Skin of body (tissue), 2 donors: Measurements from ENCODE around the gene GNG12. TPM values are rescaled to one million over a fixed set of nuclear protein-coding genes. Genes with fewer than 3 reads are reported as not detected.
A peak's percentile ranks its signal among the peaks of the same experiment; 100 is the strongest.
"Not testable (repeated sequence)": the region's sequence is repeated elsewhere in the genome, so short reads cannot be mapped to it uniquely, and the experiment has no call there.

Experiments
- DNase-seq: peaks from one replicate; lab custom pipeline; 2025; lab: John Stamatoyannopoulos, UW
- total RNA-seq: library from RNA; depleted of rRNA; stranded (reverse); fragments of >200 nt; gene quantifications from one replicate; pipeline ENCODE4 v1.2.3, GENCODE V29; 2014

The GNG12 gene
- total RNA-seq, 1 donor from 2014 or later: 97.0 TPM

DNA sequence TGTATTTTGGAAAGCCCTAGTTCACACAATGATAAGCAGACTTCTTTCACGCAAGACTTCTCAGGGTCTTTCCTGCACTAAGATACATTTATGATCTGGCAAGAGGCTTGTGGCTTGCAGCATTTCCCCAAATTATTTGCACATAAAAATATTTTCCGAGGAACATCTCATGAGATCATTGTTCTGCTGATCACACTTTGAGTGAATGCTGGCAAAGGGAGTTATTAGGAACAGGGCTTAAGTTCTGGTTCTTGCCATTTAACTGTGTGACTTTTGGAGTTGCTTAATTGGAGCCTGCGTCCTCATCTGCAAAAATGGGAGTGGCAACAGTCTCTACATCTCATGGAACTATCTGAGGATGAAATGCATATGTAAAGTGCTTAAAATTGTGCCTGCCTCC, 98.1 kb downstream of the GNG12 start:
- peak; percentile 71 for DNase-seq

DNA sequence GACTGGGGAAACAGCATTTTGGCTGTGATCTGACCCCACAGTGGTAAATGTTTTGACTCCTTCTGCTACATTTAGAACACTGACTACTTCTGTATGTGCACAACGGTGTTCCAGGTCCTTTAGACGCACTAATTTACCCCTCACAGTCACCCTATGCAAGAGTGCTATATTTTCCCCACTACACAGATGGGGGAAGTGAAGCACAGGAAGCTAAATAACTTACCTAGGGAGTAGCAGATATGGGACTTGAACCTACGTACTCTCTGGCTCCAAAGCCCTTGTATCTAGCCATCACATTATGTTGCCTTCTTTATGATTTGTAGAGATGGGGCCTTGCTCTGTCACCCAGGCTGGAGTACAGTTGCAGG, 99.0 kb downstream of the GNG12 start:
- DNase-seq: no peak

DNA sequence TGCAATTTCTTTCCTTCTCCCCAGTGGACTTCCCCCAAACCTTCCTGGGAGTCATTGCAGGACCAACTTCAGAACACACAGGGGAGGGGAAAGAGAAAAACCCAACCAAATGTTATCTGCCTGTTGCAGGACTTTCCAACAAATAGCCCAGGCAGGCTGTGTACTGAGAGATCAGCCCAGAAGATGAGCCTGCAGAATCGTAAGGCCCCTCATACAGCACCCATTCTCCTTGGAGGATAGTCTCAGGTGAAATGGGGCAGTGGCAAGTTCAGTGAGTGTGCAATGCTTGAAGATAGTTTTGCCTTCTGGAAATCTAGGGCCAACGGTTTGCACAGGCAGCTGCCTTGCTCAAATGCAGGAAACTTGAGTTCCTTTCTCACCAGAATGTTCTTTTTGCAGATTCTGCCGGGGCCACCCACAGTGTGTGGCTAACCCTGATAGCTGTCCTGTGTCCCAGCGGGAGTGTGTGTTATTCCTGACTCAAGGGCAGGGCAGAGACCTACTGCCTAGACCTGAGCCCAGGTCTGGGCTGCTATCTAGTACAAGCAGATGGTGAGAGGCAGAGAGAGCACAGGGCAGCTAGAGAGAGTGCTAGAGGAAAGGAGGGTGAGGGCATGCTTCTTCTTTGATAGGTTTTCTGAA, 99.5 kb downstream of the GNG12 start:
- no peak for DNase-seq

DNA sequence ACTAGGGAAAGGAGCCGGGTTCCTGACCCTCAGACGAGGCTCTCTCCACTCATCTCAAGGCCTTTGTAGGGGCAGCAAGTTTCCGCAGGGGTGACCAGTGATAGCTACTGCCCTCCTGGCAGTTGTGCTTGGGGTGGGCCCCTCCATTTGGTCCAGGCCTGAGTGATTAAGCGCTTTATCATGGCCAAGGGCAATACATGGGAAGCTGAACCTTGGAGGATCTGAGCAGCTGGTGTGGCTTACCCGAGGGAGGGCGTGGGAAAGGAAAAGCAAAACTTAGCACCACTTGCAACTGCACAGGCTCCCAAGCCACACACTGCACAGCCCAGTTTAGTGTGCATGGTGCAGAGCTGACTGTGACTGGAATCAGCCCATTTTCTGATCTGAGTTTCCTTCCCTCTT, 100.5 kb downstream of the GNG12 start:
- DNase-seq: peak; percentile 16

DNA sequence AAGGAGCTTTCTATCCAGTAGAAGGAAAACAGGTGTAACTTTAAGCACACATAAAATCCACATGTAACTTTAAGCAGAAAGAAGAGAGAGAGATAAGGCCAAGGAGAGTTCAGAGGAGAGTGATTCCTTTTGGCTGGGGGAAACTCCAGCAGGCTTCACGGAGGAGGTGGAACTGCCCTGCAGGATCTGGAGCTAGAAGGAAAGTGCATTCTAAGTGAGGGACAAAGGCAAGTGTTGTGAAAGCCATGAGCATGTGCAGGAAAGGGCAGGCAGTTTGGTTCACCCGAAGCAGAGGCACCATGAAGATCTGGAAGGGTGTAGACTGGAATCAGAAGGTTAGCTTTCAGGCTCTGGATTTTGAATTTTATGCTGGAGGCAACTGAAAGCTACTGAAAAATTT, 101.9 kb downstream of the GNG12 start:
- DNase-seq: no peak

DNA sequence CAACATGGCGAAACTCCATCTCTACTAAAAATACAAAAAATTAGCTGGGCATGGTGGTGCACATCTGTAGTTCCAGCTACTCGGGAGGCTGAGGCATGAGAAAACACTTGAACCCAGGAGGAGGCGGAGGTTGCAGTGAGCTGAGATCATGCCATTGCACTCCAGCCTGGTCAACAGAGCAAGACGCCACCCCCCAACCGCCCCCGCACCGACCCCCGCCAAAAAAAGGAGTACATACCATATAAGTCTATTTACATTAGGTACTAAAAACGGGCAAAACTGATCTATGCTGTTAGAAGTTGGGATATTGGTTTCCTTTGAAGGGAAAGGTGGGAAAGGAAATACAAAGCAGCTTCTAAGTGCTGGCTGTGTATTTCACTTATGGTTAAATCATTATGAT, 103.0 kb downstream of the GNG12 start:
- DNase-seq: not testable (repeated sequence)

DNA sequence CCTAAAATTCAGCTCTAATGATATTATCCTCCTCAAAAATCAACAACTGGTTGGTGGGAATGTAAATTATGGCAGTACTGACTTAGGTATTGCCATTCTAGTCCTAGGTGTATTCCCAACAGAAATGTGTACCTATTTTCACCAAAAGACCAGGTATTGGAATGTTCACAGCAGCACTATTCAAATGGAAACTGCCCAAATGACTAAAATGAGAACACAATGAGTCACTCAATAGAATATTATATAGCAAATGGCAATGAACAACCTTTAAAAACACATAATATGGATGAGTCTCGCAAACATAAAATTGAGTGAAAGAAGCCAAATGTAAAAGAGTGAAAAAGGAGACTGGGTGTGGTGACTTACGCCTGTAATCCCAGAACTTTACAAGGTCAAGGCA, 103.4 kb downstream of the GNG12 start:
- no peak for DNase-seq

DNA sequence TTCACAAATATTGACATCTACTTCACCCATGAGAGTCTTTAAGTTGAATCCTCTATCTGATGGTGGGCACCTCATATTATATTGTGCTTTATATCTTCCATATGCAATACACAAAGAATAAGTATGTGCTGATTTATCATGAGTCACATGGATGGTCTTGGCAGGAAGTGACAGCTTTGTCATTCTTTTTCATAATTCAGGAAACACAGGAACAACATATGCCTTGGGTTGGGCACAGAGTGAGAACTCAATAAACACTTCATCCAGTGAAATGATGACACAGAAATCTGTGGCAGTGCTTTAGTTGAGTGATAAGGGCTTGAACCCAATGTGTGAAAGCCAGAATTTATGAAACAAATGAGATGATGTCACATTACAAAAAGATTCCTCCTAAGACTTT, 107.0 kb downstream of the GNG12 start:
- DNase-seq: no peak

DNA sequence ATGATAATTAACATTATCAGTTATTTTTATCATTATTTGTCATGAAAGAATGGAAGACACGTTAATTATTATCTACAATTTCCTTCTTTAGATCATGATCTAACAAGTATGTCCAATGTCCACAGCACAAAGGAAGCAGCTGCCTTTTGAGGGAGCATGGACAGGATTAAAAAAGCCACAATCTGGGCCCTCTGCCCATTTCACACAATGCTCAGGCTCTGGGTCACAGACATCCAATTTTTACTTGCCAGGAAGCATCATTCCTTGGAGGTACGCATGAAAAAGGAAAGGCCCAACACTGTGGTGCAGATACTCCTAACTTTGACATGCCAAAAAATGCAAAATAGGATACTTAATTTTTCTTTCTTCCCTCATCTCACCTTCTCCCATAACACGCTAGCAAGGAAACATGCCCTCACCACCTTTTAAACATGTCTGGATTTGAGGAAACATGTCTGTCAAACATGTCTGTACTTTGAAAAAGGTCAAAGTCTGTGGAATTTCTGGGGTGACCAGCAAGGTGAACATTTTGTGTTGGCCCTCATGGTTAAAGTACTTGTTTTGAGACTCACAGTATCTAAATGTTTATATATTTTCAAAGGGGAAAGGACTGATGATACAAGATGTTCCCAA, 108.2 kb downstream of the GNG12 start:
- peak; percentile 36 for DNase-seq

DNA sequence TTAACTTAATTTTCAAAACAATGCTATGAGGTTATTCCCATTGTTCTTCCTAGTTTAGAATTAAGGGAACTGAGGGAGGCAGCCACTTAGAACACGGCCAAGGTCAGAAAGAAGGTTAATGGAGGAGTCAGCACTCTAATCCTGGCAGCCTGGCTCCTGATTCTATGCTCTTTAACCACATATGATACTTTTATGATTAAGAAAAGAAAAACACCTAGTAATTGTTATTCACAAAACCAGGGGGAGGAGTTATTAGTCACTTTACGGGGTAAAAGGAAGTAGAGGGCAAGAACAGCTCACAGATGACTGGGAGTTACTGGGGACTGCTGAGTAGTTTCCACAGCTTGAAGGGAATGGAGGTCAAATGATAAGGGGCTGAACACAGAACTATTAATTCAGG, 109.6 kb downstream of the GNG12 start:
- no peak for DNase-seq

DNA sequence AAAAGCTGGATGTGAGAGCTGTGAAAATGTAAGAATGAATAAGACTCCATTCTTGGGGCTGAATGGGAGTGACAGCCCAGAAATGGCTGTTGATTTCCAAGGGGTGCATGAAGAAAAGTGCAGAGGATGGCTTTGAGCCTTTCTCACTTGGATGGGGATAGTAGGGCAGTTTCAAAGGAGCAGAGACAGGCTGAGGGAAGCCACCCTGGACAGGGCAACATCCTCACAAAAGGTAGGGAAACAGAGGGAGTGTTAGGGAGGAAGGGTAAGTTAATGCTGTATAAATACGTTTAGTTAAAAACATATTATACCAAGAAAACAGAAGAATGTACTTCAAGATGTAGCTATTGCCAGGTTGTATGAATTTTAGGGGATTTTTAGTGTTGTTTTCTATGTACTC, 110.1 kb downstream of the GNG12 start:
- DNase-seq: no peak

DNA sequence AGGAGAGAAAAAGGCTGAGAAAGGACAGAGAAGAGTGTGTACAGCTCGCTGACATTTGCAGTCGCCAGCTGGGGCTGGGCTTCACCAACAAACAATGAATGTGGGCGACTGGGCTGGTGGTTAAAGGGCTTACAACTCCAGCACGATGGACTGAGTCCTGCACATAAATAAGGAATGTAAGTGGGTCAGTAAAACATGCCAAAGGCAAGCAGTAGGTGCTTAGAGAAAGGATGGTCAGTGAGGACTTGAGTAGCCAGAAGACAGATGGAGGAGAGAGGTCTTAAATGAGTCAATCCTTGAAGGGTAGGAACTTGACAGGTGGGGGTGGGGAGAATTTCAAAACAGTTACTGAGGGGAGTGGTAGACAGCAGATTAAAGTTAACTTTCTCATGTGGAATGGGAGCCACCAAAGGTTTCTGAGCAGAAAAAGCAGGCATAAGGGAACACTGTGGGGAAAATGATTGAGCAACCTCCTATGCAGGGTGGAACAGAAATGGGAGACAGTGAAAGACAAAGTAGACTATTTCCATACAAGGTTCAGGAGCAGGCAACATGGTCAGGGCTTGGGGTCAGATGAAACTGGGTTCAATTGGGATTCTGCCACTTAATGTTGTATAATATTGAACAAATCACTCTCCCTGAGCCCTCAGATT, 110.8 kb downstream of the GNG12 start:
- DNase-seq: no peak

DNA sequence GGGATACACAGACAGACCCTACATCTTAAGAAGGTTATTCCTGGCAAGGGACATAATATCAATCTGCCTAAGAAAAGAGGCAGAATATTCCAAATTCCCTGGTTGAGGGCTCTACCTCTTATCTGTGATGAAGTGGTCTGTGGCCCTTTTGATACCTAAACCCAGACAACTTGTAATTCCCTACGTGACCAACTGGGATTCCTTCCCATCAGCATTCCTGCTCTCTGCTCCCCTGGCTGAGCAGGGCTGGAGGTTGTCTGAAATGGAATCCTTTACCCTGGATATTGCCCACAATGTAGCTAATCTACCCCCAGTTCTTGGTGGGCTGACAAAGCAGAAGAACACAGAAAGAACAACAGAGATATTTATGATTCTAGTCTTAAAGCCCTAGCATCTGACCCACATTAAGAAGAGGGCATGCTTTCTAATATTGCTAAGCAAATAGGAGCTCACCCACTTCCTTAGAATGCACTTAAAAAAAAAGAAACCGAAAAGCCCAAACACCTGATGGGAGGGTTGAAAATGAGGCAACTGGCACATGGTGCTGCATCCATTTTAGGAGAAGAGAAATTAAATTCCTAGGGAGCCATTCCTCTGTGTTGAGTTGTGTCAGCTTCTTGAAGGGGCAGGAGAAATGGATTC, 111.5 kb downstream of the GNG12 start:
- no peak for DNase-seq

DNA sequence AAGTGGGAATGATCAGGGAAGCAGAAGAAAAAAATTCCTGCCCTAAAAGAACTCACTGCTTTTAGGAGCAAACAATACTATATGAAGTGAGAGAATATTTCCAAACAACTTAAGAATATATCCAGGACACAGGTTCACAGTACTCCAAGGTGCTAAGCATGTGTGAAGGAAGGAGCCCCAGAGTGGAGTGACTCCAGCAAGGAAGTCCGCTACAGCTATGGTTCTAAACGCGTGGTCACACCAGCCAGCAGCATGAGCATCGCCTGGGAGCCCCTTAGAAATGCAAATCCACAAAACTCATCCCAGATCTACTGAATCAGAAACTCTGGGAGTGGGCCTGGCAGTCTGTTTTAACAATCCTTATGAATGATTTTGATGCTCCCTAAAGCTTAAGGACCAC, 112.2 kb downstream of the GNG12 start:
- DNase-seq: no peak

DNA sequence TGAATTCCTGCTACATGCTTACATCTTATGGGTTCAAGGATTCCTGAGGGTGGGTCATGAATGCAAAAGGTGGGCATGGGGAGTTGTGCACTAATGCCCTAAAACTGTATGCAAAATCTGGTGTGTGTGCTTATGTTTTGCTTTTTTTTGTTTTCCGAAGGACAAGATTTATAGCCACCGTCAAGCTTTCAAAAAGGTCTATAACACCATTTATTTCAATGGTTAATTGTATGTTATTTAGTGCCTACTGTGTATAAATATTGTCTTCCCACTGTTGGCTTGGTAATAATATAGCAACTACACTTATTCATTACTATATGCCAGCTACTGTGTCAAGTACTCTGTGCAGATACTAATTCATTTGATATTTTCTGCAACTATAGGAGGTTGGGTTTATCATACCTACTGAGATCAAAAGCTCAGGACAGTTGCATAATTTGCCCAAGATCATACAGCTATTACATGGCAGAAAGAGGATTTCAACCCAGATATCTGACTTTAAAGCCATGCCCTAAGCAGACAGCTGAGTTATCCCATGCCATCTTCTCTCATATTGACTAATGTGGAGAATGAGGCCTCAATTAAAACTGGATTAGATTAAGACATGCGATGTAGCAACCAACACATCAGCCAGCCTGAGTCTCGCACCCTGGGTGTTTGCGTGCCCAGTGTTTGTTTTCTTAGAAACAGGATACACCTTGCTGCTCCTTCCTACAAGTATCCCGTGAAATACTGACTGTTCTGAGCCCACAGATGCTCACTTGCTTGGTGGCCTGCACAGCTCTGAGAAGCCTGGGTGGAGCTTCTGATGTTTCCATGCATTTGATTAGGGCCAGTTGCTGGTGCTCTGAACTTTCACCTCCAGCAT, 113.7 kb downstream of the GNG12 start:
- DNase-seq: no peak

DNA sequence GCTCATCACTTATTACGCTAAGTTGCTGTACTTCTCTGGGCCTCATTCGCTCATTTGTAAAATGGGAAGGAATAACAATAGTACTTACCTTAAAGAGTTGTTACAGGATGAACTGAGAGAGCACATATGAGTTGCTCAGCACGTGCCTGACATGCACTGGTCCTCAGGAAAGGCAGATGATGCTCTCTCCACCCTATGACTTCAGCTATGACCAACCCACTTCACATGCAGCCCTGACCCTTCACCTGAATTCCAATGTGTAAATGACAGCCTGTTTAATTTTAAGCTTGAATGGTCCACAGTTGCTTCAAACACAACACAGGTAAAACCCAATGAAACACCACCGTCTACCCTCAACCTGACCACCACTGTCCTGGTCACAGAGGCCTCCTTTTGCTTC, 115.4 kb downstream of the GNG12 start:
- DNase-seq: no peak

DNA sequence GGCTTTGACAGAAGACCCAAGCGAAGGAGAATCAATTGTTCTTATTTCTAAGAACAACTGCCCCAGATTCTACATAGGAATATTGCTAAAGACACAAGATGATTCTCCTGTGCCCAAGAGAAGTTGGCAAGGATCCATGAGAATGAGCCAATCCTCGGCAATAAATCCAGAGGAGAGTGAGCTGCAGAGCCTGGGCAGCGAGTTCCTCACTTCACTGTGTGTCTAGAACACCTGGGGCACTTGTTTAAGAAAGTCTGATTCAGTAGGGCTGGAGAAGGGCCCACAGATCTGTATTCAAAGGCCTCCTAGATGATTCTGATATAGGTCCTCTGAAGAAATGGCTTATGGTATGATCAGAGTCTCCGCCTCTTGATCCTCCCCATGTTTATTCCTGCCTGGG, 116.5 kb downstream of the GNG12 start:
- DNase-seq: no peak

DNA sequence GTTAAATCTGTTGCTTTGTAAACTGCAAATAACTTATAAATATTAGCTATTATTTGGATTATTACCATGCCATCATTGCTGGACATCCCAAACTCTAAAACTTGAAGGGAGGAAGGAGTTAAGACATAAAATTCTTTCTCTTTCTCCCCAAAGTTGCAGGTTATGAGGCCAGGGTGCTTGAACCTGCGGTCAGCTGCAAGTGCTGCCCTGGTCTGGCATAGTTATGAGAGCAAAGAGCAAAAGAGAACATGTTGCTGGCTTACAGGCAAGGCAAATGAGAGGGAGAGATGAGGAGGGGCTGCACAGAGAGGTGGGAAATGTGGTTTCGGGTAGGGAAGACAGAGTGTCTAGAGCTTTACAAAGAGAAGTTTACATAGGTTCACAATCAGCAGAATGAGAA, 117.4 kb downstream of the GNG12 start:
- no peak for DNase-seq

DNA sequence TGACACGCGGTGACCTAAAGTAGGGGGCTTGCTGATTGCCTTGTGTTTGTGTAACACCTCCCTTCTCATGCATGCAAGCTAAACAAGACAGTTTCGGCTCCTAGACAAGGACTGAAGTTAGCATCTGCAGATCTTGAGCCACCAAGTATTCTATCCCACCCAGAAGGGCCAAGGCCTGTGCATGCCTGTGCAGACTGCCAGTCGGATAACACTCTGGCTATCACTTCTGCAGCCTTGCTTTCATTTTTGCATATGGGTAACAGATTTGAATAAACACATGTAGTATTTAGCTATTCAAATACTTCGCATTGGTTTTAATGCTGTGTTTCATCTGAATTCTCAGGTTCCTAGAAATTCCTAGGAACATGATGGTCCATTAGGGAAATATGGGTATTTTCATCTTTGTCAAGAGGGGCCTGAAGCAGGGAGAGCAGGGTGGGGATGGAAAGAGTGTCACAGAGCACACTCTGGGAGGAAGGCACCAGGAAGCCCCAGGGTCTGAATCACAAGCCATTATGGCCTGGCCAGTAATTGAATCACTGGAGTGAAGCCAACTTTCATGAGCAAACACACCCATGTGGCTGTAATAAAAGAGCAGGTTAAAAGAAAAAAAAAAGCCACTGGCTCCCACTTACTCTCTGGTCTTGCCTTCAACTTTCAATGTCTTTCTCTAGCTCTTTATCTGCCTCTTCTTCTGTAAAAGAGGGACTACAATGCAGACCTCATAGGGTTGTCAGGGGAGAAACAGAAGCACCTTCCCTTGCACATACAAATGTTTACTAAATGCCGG, 120.0 kb downstream of the GNG12 start:
- DNase-seq: no peak

DNA sequence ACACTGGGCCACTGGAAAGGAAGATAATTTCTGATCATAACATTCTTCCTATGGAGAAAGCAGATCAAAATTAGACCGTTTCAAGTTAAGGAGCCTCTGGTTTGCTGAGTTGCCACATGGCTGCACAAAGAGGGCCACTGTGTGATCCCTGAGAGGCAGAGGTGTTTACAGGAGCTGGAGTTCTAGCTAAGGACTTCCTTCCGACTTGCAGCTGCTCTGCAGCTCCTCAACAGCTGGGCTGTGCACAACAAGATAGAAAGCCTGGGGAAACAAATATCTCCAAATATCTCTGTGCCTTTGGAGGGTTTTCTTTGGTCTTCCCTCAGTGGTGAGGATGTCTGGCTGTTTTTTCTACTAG, 121.4 kb downstream of the GNG12 start:
- no peak for DNase-seq
